Panc1 (cell line): ENCODE data around the gene ZP1.

Experiments used
- POLR2AphosphoS5 ChIP-seq: IDR thresholded peaks from 2 replicates; pipeline ENCODE4 v1.6.1; 2012; ENCODE audit warnings: mild to moderate bottlenecking, low read depth, low read length, moderate library complexity
- SIN3A ChIP-seq: IDR thresholded peaks from 2 replicates; pipeline ENCODE4 v1.6.1; 2012; ENCODE audit warnings: low read depth, mild to moderate bottlenecking, low read length, moderate library complexity, borderline replicate concordance; ENCODE audit not compliant: insufficient read depth
- TF ChIP-seq, protein P1 (sequence below), 2 experiments: IDR thresholded peaks; 2 replicates each; pipeline ENCODE4 v1.6.1; 2011 to 2012; ENCODE audit warnings: low read depth in 2 of 2, control low read depth in 1 of 2, low read length in 1 of 2, mild to moderate bottlenecking in 1 of 2, moderate library complexity in 1 of 2; ENCODE audit not compliant: insufficient read depth in 1 of 2
- TF ChIP-seq, protein P2 (sequence below): fragments of 450-650 bp; IDR thresholded peaks from 2 replicates; pipeline ENCODE4 v1.5.1; 2017; ENCODE audit warnings: mild to moderate bottlenecking

DNA sequence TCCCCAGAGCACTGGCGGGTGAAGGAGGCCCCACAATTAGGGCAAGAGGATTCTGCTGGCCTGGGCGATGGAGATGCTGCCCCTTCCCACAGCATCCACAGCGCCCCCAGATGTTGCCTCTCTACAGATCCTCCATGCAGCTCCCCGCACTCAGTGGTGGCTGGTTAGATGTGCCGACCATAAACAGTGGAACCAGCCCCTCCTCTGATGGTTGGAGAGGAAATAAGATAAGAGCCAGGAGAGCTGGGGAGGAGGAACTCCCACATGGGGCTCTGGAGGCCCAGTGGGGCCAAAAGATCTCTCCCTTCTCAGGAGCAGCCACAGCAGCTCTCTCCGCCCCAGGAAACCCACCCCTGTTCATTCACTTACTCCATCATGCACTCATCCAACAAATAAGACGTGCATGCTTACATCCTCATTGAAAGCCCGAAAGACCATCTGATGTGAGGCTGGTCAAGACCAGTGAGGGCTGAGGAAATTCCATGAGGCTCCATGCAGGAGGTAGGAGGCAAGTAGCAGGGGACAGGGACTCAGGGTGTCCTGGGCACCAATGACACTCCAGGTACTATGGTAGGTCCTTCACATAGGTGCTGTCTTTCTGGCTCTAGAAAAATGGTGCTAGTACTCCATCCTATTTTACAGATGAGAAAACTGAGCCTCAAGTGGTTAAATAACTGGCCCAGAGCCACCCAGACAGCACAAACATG lies 13.0 kb upstream of the ZP1 start:
- TF ChIP-seq, protein P1, sequence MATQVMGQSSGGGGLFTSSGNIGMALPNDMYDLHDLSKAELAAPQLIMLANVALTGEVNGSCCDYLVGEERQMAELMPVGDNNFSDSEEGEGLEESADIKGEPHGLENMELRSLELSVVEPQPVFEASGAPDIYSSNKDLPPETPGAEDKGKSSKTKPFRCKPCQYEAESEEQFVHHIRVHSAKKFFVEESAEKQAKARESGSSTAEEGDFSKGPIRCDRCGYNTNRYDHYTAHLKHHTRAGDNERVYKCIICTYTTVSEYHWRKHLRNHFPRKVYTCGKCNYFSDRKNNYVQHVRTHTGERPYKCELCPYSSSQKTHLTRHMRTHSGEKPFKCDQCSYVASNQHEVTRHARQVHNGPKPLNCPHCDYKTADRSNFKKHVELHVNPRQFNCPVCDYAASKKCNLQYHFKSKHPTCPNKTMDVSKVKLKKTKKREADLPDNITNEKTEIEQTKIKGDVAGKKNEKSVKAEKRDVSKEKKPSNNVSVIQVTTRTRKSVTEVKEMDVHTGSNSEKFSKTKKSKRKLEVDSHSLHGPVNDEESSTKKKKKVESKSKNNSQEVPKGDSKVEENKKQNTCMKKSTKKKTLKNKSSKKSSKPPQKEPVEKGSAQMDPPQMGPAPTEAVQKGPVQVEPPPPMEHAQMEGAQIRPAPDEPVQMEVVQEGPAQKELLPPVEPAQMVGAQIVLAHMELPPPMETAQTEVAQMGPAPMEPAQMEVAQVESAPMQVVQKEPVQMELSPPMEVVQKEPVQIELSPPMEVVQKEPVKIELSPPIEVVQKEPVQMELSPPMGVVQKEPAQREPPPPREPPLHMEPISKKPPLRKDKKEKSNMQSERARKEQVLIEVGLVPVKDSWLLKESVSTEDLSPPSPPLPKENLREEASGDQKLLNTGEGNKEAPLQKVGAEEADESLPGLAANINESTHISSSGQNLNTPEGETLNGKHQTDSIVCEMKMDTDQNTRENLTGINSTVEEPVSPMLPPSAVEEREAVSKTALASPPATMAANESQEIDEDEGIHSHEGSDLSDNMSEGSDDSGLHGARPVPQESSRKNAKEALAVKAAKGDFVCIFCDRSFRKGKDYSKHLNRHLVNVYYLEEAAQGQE (IDR thresholded peaks at IDR 0.05; ENCODE audit: insufficient read depth in 1 of 2, low read depth in 2 of 2, low read length in 1 of 2), result no peak
- TF ChIP-seq, protein P2, sequence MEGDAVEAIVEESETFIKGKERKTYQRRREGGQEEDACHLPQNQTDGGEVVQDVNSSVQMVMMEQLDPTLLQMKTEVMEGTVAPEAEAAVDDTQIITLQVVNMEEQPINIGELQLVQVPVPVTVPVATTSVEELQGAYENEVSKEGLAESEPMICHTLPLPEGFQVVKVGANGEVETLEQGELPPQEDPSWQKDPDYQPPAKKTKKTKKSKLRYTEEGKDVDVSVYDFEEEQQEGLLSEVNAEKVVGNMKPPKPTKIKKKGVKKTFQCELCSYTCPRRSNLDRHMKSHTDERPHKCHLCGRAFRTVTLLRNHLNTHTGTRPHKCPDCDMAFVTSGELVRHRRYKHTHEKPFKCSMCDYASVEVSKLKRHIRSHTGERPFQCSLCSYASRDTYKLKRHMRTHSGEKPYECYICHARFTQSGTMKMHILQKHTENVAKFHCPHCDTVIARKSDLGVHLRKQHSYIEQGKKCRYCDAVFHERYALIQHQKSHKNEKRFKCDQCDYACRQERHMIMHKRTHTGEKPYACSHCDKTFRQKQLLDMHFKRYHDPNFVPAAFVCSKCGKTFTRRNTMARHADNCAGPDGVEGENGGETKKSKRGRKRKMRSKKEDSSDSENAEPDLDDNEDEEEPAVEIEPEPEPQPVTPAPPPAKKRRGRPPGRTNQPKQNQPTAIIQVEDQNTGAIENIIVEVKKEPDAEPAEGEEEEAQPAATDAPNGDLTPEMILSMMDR, result no peak
- TF ChIP-seq POLR2AphosphoS5 (no peak), SIN3A (no peak)
